HEK293T (cell line): ENCODE results near the gene KRT80.

ENCODE experiments used
- BHLHE40 ChIP-seq: fragments of 450-650 bp; IDR thresholded peaks from 2 replicates; pipeline ENCODE4 v1.6.1; 2016; ENCODE audit warnings: mild to moderate bottlenecking, moderate library complexity, borderline replicate concordance
- ELF4 ChIP-seq: fragments of 450-650 bp; IDR thresholded peaks from 2 replicates; pipeline ENCODE4 v1.6.1; 2017; ENCODE audit warnings: antibody characterized with exemption
- FOXK2 ChIP-seq: fragments of 450-650 bp; IDR thresholded peaks from 2 replicates; pipeline ENCODE4 v1.6.1; 2016; ENCODE audit warnings: mild to moderate bottlenecking
- FOXM1 ChIP-seq: fragments of 450-650 bp; IDR thresholded peaks from 2 replicates; pipeline ENCODE4 v1.6.1; 2017; ENCODE audit warnings: mild to moderate bottlenecking, borderline replicate concordance
- L3MBTL2 ChIP-seq: fragments of 450-650 bp; conservative IDR thresholded peaks from 2 replicates; pipeline ENCODE4 v1.6.1; 2016; ENCODE audit warnings: mild to moderate bottlenecking
- LEF1 ChIP-seq: fragments of 450-650 bp; IDR thresholded peaks from 2 replicates; pipeline ENCODE4 v1.6.1; 2017; ENCODE audit warnings: mild to moderate bottlenecking, borderline replicate concordance
- PKNOX1 ChIP-seq: fragments of 450-650 bp; IDR thresholded peaks from 2 replicates; pipeline ENCODE4 v1.6.1; 2016
- SP1 ChIP-seq: fragments of 450-650 bp; IDR thresholded peaks from 2 replicates; pipeline ENCODE4 v1.6.1; 2017
- SUZ12 ChIP-seq: fragments of 450-650 bp; IDR thresholded peaks from 2 replicates; pipeline ENCODE4 v1.6.1; 2016; ENCODE audit warnings: mild to moderate bottlenecking
- ZNF384 ChIP-seq: fragments of 450-650 bp; IDR thresholded peaks from 2 replicates; pipeline ENCODE4 v1.6.1; 2016

DNA sequence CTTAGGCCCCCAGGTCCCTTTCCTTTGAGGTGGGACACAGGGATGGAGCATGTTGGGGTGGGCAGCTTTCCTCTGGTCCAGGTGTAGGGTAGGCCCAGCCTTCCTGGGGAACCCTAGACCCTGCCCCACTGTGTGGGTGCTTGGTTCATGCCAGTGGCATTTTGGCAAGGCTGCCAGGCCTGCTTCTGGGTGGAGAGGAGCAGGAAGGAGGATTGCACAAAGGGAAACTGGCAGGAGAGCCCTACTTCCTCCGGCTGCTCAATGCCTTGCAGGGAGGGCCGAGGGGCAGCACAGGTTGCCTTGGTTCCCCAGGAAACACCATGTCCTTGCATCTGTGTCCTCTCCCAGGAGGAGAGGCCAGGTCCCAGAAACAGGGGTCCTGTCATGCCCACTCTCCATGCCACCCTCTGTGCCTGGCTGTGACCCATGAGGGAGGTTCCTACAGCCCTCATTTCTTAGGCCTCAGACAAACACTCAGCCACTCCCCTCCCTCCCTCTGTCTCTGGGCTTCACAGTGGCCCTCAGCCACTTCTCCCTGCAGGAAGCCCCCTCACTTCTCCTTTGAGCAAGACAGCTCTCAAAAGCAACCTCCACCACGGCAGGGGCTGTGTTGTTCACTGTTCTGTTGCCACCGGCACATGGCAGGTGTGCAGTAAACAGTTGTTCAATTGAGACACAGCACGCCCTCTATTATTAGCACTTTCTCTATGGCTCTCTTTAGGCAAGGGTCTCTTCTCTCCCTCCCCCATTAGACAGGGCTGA, 6.8 kb upstream of the KRT80 start:
- no peak for TF ChIP-seq ZNF384
- TF ChIP-seq L3MBTL2 = no peak
- TF ChIP-seq FOXK2 = no peak
- no peak for TF ChIP-seq FOXM1
- TF ChIP-seq LEF1 = no peak
- TF ChIP-seq BHLHE40 = no peak
- no peak for TF ChIP-seq SUZ12
- no peak for TF ChIP-seq ELF4
- no peak for TF ChIP-seq PKNOX1
- TF ChIP-seq SP1 = no peak
